GF-D8 (cell line): ENCODE results near the gene FMNL2.

ENCODE experiments used
- DNase-seq: peaks from one replicate; lab custom pipeline; 2025; lab: John Stamatoyannopoulos, UW

The FMNL2 gene

DNA sequence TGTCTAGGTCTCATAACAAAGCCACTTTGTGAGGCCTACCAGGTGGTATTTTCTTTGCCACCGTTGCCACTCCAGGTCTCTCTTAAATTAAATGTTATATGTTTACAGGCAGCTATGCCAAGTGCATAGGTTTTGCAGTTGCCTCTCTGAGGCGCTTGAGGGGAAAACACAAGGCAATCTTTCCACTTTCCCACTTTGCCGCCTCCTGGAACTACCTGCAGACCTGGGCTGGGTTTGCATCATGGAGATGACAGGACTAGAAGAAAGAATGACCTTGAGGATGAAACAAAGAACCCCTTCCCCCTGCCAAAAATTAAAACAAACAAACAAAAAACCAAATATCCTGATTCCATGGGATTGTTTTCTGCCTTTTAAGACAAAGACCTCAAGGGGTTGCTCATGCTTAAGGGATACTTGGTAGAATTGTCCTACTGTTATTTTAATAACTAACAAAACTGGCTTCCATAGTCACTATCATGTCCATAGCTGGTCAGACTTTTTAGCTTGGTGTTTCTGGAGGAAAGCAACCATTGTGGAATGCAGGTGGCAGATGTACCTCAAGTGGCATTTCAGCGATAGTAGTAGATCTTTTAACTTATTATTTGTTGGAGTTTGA lies 222.4 kb downstream of the FMNL2 start:
- no peak for DNase-seq

- no peak for DNase-seq
These were observed 223.4 kb downstream of the FMNL2 start for GRCh38 chr2:152558158-152558984.

DNA sequence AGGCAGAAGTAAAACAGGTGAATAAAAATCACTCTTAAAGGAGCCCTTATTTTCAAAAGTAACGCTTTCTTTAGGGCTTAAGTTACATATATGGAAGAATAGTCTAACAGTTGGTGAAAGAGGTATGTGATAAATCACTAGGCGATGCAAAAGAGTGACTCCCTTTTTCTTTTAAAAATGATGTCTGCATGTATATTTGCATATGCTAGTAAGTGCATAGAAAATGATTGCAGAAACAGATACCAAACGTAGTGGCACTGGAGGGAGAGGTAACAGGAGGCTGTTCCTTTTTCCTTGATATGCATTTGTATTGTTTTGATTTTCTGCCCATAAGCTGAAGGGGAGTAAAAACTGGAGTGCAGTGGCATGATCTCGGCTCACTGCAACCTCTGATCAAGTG lies 224.0 kb downstream of the FMNL2 start:
- DNase-seq, result no peak

- no peak for DNase-seq
These were observed 225.2 kb downstream of the FMNL2 start for GRCh38 chr2:152560166-152560565.

DNA sequence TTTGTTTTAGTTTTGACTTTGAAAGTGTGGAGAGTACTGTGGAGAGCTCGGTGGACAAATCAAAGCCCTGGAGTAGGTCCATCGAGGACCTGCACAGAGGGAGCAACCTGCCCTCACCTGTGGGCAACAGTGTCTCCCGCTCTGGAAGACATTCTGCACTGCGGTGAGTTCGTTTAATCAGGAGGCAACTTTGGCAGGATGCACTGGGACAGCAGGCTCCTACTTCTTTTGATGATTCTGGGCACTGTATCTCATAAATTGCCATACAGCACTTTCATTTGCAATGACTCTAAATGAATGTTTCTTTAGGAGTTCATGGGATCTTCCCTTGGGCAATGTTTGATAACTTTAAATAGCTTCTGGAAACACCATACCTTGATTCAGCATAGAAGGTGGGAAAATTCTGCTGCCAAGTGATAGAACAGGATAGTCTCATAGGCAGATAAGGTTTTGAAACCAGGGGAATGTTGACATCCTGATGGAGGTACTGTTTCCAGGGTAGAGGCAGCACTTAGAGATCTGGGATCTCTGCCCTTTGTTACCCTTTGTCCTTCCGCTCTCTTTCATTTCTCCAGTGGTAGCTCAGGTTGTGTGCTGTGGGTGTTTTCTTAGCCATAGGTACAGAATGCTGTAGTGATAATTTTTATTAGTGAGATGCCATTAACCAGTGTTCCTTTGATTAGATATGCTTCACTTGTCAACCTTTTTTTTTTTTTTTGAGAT lies 226.1 kb downstream of the FMNL2 start:
- DNase-seq, result no peak

- no peak for DNase-seq
These were observed 227.4 kb downstream of the FMNL2 start for GRCh38 chr2:152562198-152562884.

GRCh38 chr2:152563764-152564163 lies 228.8 kb downstream of the FMNL2 start:
- DNase-seq, result no peak

DNA sequence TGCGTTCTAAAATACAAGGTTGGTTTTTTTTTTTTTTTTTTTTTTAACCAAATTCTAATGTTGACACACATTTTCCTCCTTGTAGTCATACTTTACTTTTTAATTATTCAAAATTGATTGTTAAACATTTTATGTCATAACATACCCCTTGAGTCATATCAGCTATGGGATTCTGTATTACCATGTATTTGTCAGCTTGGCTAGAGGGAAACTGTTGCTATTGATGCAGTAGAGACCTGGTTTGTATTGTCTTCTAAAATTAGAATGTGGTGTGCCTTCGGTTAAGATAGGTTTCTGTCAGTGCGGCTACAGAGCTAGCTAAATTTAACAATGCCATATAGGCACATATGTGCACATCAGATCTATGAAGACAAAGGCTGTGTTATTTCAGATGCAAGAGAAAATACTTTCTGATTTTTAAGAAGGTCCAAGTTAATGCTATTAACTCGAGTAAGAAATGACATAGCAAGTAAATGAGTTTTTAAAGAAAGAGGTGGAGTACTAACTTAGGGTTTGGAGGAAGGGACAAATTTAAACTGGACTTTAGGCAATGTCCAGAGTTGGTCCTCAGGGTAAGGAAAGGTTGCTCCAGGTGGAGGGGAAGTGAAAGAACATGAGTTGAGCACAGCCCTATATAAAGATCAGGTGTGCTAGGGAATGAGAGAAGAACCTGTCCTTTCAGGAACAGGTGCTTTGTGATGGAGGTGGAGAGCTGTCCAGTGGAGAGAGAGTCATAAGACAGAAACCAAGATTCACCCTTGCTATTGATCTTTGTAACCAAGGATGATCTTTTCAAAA lies 230.0 kb downstream of the FMNL2 start:
- no peak for DNase-seq

GRCh38 chr2:152565884-152566727 lies 231.1 kb downstream of the FMNL2 start:
- no peak for DNase-seq

DNA sequence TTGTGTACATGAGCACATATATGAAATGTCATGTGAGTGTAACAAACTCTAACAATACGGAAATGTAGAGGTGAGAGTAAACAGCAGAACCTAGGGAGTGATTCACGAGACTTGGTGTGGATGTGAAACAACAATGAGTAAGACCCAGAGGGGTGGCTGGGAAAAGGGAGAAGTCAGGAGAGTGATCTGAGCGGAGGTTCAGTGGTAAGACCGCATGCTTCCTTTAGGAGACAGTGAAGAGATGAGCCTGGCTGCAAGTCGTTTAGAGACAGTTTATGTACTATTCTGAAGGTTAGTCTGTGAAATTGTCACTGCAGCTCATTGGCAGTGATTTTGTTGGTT lies 231.7 kb downstream of the FMNL2 start:
- DNase-seq, result no peak

- no peak for DNase-seq
These were observed 233.6 kb downstream of the FMNL2 start for GRCh38 chr2:152568531-152568930.

DNA sequence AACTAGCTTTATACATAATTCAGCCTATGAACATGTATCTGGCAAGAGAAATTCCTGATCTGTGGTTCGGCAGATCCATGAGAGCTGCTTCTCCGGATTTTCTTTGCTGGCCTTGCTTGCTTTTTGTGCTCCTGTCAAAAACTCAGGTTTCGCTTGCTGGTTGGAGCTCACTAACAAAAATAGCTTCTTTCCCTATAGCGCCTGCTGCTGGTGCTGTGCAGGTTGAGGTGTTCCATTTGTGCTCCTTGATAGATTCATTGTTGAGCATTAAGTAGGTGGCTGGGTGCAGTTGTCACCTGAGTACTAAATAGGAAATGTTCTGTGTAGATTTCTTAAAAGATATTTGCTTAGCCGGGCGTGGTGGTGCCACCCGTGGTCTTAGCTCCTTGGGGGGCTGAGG lies 234.2 kb downstream of the FMNL2 start:
- DNase-seq, result no peak

DNA sequence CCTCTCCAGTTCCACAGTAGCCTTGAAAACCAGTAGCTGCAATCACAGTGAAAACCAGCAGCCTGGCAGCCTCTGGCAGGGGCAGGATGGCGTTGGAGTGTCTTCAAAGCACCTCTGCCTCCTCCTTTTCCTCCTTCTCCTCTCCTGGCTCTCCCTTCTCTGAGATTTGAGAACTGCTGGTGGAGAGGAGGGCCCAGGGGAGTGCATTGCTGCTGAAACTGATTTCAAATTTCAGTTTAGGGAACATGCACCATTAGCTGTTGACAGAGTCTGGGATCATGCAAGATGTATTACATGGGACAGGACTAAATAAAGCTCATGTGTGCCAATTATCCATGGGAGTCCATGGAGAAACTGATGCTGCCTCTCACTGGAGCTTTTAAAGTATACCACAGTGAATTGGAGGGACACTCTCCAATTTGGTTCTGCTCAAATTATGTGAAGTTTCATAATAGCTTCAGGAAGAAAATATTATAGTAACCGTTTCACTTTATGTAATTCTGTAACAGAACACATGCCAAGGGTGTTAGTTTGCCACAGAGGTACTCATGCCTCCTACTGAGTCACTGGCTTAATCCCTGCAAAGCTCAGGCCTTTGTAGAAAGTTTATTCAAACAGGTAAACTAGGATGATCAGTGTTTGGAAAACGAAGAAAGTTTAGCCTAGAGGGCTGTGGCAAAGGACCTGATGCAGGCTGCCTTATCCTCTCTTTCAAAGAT lies 236.2 kb downstream of the FMNL2 start:
- no peak for DNase-seq

- no peak for DNase-seq
These were observed 237.1 kb downstream of the FMNL2 start for GRCh38 chr2:152572031-152572430.

- no peak for DNase-seq
These were observed 238.2 kb downstream of the FMNL2 start for GRCh38 chr2:152573168-152573567.

- no peak for DNase-seq
These were observed 242.6 kb downstream of the FMNL2 start for GRCh38 chr2:152577579-152577978.

DNA sequence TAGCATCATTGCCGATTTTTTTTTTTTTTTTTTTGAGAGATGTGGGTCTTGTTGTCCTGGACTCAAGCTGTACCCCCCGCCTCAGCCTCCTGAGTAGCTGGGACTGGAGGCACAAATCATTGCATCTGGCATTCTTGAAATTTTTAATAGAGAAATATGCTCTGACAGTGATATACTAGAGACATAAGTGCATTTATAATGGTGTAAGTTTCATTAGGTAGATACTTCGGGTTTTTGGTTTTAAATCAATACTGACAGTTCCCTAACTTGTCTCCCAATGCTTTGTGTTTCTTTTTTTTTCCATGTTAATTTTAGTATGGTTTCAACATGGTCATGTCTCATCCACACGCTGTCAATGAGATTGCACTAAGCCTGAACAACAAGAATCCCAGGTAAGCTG lies 243.6 kb downstream of the FMNL2 start:
- no peak for DNase-seq

DNA sequence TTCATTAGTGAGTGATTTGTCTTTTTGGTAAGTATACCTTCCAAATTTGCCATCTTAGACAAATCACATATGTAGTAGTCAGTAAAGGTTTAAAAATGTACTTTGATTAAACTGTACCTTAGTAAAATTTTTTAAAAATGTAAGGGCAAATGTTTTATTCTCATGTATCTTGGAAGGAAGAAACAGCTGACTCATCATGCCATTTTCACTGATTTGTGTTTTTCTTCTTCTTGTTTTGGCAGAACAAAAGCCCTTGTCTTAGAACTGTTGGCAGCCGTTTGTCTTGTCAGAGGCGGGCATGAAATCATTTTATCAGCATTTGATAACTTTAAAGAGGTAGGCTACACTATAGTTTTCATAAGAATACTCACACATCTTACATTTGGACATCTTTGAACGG lies 245.7 kb downstream of the FMNL2 start:
- DNase-seq, result no peak

GRCh38 chr2:152581360-152581759 lies 246.4 kb downstream of the FMNL2 start:
- DNase-seq, result no peak

- no peak for DNase-seq
These were observed 247.1 kb downstream of the FMNL2 start for GRCh38 chr2:152582081-152582480.
